Measurements from ENCODE around the gene TNIP1. TPM values are rescaled to one million over a fixed set of nuclear protein-coding genes. Genes with fewer than 3 reads are reported as not detected.

Gene TNIP1, protein sequence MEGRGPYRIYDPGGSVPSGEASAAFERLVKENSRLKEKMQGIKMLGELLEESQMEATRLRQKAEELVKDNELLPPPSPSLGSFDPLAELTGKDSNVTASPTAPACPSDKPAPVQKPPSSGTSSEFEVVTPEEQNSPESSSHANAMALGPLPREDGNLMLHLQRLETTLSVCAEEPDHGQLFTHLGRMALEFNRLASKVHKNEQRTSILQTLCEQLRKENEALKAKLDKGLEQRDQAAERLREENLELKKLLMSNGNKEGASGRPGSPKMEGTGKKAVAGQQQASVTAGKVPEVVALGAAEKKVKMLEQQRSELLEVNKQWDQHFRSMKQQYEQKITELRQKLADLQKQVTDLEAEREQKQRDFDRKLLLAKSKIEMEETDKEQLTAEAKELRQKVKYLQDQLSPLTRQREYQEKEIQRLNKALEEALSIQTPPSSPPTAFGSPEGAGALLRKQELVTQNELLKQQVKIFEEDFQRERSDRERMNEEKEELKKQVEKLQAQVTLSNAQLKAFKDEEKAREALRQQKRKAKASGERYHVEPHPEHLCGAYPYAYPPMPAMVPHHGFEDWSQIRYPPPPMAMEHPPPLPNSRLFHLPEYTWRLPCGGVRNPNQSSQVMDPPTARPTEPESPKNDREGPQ
- 38.7 and 41.9 TPM in 2 replicates for total RNA-seq (2014; rRNA removed; shearing (Covaris generic))

DNA sequence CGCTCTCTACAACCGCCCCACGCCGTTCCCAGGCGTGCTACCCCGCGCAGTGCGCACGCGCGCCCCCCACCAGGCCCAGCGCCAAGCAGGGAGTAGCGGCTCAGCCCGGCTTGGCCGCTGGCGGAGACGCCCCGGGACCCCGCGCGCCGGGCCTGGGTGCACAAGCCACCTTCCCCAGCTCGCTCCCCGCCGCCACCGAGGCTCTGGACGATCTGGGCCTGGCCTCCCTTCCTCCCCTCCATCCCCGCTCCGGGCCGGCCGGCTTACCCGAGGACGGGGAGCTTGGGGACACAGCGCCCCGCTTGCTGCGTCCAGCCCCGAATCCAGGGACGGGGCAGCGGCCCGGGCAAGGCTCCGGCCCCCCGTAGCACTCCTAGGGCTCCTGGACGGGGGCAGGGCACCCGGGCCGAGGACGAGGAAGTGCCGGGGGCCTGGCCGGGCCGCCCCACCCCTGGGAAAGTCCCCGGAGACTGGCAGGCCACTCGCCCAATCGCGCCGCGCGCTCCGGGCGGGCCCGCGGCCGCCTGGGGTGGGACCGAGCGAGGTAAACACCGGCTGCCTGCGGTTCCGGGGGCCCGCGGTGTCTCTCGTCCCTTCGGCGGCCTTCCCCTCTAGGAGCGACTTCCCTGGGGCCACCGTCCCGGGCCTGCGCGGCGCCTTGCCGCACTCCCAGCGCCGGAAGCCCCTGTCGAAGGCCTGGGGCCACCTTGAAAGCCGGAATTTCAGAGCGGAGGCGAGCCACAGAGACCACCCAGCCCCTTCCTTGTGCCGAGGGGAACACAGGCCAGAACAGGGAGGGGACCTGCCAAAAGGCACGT lies at the start of gene TNIP1:
TNIP1 (minus strand) TSS at position 422 of the 818 bp plus-strand sequence. CDS start 15,939 bp downstream, outside the sequence.
- peak; percentile 69 for DNase-seq (ENCODE audit: low spot score)

DNA sequence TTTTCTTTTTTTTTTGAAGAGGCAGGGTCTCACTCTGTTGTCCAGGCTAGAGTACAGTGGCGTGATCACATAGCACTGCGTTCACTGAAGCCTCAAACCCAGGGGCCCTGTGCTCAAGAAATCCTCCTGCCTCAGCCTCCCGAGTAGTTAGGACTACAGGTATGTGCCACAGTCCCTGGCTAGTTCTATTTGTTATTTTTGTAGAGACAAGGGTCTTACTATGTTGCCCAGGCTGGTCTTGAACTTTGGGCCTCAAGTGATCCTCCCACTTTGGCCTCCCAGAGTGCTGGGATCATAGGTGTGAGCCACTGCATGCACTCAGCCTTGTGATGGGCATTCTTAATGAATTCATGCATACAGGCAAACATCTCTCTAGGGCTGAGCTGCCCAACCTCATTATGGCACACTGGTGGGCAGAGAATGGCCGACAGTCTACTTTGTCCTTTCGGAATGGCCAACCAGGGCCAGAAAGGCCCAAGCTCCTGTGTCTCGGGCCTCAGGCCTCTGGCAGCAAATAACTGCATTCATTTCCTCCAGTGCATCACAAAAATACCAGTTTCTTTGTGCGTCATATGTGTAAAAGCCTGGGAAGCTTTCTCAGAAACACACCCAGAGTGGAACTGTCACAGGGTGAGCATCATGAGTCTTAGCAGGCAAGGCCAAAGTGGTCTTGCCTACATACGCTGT lies 49.5 kb upstream of the TNIP1 start:
- no peak for DNase-seq (ENCODE audit: low spot score)

DNA sequence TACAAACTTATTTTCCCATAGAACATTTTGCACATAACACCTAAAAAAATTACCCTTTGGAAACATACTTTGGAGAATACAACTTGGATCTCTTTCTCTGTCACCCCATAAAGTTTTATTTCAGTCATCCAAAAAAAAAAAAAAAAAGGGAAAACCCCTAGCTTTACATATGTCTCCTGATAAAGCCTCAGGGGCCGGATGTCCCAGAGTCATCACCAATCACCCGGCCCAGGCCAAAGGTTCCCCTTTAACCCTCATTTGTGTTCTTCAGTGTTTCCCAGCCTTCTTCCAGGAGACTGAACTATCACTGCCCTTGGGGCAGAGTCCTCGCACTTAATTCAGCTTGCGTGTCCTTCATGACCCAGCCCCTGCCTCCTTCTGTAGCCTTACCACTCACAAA lies 48.0 kb upstream of the TNIP1 start:
- DNase-seq (ENCODE audit: low spot score): no peak

DNA sequence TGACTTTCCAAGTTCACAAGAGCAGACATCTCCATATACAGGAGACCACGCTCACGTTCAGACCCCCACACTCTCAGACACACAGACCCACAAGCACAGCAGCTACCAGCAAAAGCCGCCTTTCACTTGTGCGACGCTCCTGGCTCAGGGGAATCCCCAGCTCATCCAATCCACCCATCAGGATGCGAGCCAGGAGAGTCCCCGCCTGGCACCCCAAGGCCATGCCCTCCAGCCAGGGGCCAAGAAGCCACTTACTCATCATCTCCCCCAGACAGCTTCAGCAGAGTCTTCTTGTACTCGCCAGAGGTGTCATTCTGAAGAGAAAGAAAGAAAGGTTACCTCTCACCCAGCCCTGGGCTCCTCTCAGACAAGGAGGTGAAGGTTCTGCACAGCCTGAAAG lies 47.1 kb upstream of the TNIP1 start:
- no peak for DNase-seq (ENCODE audit: low spot score)

DNA sequence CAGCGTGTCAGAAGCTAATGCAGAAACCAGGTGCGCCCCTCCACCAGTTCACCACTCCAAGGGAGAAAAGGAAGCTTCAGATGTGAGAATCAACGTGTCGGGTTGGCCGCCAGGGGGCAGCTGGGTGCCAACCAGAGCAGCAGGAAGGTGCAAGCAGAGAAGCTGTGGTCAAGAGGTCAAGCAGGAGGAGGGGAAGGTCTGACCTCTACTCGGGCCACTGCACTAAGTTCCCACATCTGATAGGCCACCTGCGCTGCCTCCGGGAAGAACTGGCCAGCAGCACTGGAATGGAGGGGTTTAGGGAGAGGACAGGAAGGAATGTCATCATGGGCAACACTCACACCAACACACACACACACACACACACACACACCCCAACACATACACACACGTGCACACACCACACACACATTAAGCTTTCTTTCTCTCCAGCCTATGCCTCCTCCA lies 45.4 kb upstream of the TNIP1 start:
- peak; percentile 42 for DNase-seq (ENCODE audit: low spot score)

DNA sequence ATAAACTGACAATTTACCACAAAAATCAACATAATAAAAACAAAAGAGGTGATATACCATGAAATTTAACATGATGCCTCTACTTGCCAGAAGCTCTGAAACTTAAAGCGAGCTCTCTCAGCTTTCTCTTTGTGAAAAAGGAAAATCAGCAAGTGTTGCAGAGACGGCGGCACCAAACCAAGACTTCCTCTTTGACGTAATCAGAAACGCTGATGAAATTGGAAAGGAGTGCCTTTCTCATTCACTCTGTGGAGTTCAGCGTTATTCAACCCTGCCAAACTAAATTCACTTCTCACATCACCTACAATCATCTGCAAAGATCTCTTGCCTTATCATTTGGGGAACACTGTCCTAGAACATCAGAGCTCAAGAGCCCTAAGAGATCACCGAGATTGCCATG lies 44.6 kb upstream of the TNIP1 start:
- DNase-seq (ENCODE audit: low spot score): no peak

DNA sequence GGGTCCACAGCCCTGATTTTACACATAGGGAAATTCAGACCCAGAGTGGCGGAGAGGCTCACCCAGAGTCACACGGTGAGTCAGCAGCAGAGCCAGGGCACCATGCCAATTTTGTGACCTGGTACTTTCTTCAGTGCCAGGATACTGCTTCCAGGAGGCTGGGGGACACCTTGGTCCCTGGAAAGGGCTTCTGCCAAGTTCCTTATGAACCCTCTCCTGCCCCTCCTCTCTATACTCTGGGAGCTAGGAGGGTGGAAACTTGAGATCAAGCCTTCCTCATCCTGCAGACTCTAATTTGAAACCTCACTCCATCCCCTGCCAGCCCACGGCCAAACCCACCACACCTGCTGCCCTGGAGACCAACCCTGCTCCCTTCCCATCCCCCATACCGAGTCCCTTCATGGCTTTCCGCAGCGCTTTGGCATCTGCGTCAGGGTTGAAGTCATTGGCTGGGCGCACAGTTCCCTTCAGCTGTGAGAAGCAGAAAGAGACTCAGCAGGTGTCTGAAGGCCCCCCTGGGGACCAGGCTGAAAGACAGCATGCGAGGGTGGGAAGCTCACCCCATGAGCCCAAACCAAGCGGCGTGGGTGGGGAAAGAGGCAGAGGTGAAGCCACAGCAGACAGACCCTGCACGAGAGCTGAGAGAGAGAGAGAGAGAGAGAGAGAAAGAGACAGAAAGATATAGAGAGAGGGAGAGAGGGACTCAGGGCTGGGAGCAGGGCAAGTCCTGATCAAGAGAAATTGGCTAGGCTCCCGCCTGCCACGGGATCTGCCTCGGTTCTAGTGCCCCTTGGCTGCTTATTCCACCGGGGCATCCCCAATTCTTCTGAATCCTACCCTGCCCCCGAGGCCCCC lies 43.3 kb upstream of the TNIP1 start:
- peak; percentile 46 for DNase-seq (ENCODE audit: low spot score)

DNA sequence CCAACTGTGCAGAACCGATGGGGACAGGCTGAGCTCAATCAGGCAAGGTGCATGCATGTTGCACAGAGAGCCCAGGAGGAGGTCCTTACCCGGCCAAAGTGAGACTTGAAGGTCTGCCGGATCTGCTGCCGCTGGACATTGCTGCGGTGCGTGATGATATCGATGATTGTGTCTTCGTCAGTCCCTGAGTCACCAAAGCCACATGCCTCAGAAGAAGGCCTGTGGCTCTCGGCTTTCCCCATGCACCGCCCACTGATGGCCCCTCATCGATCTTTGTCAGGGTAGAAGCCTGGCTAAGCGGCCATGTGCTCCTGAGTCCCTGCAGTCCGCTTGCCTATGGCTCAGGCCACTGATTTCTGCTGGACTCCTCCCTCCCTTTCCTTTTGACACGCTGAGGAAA lies 42.0 kb upstream of the TNIP1 start:
- DNase-seq (ENCODE audit: low spot score): no peak

DNA sequence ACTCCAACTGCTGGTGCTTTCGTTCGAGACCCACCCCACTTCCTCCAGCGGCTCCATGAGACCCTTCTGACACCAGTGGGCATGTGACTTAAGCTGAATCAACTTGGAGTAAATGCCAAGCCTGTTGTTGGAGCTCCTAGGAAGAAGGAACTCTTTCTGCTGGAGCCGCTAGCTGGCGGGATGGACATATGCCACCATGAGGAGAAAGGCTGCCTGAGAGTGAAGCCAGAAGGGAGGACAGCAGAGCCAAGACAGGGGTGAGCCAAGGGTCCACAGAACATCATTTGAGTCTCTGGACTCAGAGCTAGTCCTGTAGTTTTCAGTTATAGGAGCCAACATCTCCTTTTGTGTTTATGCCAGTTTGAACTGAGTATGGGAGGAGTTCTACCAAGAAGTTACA lies 40.8 kb upstream of the TNIP1 start:
- no peak for DNase-seq (ENCODE audit: low spot score)

DNA sequence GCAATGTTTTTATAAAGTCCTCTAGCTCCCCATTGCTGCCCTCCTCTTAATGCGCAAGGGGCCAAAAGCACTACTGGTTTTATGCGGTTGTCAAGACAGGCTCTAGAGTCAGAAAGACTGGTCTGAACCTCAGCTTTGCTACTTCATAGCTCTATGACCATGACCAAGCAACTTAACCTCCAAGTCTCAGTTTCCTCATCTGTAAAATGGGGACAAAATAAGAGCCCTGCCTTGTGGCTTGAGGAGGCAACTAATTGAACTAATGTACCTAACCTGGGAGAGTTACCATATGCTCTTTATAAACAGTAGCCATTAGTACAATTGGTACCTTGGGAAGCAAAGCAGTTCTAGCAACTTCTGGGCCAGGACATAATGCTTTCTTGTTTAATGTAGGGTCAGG lies 40.3 kb upstream of the TNIP1 start:
- DNase-seq (ENCODE audit: low spot score): no peak

DNA sequence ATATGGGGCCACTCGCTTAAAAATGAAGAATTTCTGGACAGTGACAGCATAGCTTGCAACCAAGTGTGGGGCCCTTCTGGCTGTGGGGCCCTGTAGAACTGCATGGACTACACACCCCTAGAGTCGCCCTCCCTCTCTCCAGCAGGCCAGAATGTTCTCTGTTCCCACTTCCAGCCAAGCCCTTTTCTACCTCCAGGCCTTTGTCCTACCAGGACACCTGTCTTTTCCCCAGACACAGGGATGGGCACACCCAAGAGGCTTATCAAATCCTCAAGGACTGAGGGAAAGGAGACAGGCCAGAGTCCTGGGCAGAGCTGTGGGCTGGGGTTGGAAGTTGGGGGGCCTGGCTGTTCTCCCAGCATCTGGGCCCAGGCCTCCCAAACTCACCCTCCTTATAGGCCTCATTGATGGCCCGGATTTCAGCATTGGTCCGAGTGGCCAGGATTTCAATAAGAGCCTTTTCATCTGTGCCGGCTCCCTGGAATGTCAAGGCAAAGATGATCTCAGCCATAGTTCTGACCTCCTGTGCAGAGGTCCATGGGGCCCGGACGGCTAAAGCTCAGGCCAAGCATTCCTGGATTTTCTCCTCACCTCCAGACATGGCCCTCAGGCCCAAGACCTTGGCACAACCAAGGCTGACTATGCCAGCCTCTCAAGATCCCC lies 38.2 kb upstream of the TNIP1 start:
- no peak for DNase-seq (ENCODE audit: low spot score)

DNA sequence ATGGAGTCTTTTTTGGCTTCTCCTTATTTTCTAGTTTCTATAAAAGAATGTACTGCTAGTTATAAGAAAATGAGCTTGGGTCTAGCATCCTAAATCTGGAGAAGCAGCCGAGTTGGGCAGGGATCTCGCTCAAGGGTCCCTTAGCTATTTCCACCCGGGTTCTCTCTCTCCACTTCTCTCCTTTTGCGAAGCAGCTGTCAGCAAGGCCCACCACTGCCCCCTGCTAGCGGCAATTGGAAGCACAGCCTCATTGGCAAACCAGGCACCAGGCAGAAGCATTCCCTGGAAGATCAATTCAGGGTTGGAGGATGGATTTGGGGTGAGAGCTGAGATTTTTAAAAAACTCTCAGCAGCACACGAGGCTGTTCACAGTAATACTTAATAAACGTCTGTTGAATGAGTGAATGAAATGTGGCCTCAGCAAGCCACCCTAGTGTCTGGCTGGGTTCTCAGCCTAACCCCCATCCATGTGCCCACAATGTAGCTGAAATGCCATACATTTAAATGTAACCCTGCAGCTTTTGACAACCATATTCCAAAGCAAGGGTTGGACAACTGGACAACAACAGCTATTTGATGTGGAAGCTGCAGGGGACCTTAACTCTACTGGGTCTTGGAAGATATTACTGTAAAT lies 34.6 kb upstream of the TNIP1 start:
- DNase-seq (ENCODE audit: low spot score): peak; percentile 48

DNA sequence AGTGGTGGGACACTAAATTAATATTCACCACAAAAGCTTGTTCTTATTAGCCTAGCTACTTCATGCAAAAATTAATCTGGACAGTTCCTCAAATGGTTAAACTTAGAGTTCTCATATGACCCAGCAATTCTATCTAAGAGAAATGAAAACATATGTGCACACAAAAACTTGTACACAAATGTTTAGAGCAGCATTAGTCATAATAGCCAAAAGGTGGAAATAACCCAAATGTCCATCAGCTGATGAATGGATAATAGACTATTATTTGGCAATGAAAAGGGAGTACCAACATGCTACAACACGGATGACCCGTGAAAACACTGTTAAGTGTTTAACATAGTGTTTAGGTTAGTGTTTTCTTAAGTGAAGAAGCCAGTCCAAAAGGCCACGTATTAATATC lies 32.8 kb upstream of the TNIP1 start:
- DNase-seq (ENCODE audit: low spot score): no peak

DNA sequence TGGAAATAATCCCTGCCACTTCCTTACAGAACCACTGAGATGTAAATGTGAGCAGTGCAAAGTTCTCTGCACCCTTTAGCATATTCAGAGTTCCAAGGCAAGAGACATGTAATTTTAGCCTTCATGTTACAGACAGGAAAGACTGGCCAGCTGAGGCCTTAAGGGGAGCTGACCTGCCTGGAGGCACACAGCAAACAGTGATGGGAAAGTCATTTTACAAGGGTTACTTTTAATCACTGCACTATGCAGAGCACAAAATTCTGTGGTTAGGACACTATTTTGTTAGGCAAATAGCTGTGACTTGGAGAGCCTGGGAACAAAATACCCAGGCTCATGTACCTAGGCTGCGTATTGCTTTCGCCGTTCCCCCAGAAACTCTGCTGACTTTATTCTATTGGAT lies 30.2 kb upstream of the TNIP1 start:
- no peak for DNase-seq (ENCODE audit: low spot score)

DNA sequence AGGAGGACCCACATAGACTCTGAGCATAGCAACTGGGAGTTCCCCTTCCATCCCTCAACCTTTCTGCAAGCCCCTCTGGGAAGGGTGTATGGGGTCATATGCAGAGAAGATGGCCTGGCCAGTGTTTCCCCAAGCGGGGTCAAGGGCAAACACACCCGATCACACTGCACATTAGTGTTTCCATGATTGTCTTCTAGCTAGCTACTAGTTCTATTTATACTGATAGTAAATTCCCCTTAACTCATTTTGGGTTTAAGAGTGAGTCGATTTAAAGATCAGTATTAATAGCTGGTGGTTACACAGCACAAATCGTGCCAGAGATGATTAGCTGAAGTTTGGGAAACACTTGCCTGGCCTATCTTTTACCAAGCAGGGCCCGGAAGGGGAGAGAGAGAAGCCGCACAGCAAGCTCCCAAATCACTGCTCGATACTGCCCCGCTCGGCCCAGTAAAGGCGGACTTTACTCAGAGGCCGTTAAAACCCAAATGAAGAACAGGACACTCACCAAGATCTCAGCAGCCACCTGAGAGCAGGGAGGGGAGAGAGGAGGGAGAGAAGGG lies 29.4 kb upstream of the TNIP1 start:
- no peak for DNase-seq (ENCODE audit: low spot score)

DNA sequence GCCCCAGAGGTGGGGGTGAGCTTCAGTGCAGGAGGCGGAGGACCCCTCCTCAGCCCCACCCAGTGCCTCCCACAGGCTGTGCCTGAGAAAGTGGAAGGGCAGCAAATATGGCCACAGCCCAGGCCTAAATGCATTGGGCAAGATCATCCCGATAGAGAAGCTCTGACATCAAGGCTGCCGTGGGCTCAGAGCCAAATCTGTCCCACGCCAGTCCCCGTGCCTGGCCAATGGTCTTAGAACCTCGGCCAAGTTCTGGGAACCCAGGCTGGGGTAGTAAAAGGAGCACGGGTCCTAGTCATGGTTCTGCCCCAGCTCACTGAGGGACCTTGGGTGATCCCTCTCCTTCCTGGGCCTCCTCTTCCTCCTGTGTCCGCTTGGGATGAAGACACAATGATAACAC lies 27.7 kb upstream of the TNIP1 start:
- DNase-seq (ENCODE audit: low spot score): no peak

DNA sequence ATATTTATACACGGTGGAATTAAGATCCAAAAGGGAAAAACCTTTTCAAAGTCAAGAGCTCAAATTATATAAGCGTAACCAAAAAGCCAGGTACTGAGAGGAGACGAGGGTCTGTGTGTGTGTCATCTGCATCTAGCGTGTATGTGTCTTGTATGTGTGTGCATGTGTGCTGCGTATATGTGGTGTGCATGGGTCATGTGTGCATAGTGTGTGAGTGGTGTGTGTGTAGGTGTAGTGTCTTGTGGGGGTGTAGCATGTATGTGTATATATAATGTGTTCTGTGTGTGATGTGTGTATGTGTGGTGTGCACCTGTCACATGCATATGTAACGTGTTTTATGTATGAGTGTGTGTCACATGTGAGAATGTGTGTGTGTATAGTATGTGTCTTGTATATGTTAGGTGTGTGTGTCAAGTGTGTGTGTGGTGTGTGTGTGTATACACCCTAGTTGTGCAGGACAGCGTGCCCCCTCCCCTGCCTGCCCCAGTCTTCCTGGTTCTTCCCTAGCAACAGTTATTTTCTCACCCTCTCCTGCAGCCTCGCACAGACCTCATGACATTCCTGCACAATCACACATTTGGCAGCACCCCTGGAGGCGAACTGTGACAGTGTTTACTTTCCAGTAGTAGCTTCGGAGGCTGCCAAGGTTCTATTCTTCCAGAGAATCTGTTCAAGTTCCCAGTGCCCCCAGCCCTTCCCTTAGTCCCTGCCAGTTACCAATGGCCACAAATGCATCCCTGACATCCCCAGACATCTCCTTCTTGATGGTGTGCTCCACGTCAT lies 27.1 kb upstream of the TNIP1 start:
- no peak for DNase-seq (ENCODE audit: low spot score)

DNA sequence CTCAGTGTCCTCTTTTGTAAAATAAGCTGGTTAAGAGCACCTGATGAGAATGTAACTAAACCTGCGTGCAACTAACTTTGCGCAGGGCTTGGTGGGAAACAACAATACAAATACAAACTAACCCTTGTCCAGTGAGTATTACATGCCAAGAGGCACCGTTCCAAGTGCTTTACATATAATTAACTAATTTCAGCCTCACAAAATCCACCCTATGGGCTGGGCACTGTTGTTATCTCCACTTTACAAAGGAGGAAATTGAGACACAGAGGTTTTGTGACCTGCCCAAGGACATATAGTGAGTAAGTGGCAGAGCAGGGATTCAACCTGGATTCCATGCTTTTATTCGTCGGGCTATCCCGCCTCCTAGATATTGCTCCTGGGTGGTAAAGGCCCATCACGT lies 26.2 kb upstream of the TNIP1 start:
- DNase-seq (ENCODE audit: low spot score): no peak

DNA sequence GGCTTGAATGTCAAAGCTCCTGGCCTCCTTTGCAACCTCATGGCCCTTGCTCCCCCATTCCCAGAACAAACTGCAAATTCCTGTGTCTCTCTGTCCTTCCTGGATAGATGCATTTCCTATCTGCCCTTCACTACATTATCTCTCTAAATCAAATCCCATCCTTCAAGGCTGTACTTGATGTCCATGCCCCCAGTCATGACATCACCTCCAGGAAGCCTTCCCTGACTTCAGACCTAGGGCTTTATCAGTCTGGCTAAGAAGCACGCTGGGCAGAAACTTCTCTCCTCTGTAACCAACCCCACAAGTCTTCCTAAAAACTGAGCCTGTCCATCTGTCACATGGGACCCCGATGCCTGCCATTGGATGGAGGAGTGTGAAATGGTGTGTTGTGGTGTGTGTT lies 25.7 kb upstream of the TNIP1 start:
- no peak for DNase-seq (ENCODE audit: low spot score)
